ENCODE results near the gene MYH16.
"Not testable (repeated sequence)": the region's sequence is repeated elsewhere in the genome, so short reads cannot be mapped to it uniquely, and the experiment has no call there.

Gene MYH16

DNA sequence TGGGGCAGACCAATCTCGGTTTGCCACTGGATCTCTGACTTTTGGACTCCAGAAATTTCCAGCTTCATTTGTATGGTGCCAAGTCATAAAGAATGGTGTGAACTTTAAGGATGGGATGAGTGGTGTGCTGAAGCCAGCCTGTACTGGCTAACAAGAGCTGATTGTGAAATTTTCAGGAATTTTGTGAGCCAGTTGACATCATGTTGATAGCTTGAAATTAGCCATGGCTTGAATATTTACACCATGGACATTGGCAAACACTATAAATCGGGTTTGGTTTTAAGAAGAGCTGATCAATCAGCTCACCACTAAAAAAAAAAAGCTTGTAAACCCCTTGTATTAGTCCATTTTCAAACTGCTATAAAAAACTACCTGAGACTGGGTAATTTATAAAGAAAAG, 14.1 kb upstream of the MYH16 start:
- DNase-seq = no peak

DNA sequence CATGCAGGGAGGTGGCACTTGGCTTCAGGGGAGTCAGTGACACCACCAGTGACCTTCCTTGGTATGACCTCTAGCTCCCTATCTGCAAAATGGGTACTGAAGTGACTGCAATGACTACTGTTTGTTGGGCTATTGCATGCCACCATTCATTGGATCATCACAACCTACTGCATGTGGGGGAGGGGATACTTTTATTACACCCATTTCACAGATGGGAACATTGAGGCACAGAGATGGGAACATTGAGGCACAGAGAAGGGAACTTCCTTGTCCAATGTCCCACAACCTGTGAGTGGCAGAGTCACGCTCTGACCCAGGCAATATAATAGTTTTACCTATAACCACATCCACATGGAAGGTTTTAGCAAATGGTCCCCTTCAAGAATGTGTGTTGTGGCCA, 12.2 kb upstream of the MYH16 start:
- DNase-seq = no peak

DNA sequence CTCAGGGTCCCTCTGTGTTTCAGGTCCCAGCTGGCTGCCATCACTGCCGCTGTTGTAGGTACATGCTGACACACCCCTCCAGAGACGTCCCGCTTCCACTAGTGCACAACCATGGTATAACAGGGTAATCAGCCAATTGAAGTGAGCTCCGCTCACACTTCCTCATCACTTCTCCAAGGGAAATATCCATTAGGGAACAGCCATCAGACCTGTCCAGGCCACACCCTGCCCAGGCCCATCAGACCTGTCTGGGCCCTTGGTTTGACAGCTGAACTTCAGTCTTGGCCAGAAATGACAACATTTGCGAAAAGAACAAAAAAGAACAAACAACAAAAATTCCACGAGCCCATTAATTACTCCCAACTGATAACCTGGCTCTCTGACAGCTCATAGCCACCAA, 11.0 kb upstream of the MYH16 start:
- DNase-seq = no peak

- DNase-seq = no peak
Measured at GRCh38 chr7:99265848-99266480, 6.7 kb upstream of the MYH16 start.

- DNase-seq = no peak
Measured at GRCh38 chr7:99267481-99267840, 5.2 kb upstream of the MYH16 start.

DNA sequence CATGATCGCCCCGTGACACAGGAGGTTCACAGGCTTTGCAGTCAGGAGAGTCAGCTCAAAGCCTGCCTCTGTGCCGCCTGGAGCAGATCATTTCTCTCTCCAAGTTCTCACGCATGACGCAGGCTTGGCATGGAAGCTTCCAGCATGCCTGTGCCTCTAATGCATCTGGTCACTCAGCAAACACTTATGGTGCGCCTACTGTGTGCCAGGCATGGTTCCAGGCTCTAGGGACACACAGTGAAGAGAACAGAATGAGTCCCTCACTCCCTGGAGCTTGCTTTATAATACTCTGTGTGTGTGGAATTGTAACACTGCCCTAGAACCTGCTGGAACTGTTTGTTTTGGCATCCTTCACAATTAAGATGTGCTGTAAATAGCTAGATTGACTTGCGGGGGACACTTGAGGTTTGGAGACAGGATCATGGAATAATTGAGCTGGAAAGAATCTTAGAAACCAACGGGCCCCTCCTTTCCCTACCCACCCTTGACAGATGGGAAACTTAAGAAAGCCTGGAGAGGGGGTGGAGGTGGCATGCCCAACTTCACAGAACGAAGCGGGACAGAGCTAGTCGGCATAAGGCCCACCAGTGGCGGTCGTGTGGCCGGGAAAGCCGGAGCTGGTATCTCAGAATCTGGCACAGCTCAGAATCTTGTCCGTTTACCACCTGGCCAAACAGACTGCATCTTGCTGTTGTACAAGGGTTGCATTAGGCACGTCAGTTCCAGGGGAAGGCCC, 4.6 kb upstream of the MYH16 start:
- no peak for DNase-seq

DNA sequence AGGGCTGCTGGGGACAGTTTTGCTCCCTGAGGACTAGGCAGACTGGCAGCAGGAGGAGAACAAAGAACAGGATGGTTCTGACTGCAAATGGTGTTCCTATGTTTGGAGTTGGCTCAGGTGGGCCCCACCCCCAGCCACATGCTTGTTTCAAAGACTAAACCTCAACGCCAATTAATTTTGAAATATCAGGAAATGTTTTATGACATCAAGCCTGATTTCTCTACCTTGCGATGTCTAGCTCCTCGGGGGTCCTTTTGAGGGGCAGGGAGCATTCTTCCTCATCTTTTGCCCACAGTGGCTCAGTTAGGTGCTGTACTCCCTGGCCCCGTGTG, 4.1 kb upstream of the MYH16 start:
- no peak for DNase-seq

GRCh38 chr7:99270702-99271101, 1.9 kb upstream of the MYH16 start:
- DNase-seq = no peak

DNA sequence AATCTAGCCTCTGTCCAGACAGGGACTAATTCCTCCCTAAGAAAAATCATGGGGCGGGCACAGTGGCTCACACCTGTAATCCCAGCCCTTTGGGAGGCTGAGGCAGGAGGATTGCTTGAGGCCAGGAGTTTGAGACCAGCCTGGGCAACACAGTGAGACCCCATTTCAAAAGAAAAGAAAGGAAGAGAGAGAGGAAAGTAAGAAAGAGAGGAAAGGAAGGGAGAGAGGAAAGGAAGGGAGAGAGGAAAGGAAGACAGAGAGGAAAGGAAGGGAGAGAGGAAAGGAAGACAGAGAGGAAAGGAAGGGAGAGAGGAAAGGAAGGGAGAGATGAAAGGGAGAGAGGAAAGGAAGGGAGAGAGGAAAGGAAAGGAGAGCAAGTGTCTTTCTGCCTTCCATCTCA, 922 bp downstream of the MYH16 start:
- DNase-seq = not testable (repeated sequence)

DNA sequence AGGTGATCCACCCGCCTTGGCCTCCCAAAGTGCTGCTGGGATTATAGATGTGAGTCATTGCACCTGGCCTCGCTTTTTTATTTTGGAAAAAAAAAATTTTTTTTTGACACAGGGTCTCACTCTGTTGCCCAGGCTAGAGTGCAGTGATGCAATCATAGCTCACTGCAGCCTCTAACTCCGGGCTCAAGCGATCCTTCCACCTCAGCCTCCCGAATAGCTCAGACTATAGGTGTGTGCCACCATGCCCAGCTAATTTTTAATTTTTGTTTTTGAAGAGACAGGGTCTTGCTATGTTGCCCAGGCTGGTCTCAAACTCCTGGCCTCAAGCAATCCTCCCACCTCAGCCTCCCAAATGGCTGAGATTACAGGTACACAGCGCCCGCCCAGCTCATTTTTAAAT, 2.3 kb downstream of the MYH16 start:
- DNase-seq = not testable (repeated sequence)

DNA sequence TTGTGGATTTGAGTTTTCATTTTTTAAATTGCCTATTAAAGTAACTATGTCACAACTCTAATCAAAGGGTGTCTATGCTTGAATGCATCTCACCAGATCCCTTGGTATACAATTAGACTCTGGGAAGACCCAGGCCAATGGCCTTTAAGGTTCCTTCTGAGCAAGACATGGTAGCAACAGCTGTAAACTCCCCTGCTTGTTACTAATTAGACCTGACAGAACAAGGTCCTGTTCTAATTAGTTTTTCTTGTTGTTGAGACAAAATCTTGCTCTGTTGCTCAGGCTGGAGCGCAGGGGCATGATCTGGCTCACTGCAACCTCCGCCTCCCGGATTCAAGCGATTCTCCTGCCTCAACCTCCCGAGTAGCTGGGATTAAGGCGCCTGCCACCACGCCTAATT, 2.9 kb downstream of the MYH16 start:
- no peak for DNase-seq

- DNase-seq = no peak
Measured at GRCh38 chr7:99278180-99278579, 5.5 kb downstream of the MYH16 start.

GRCh38 chr7:99284165-99284564, 11.5 kb downstream of the MYH16 start:
- not testable (repeated sequence) for DNase-seq

GRCh38 chr7:99287779-99288534, 15.3 kb downstream of the MYH16 start:
- DNase-seq = no peak

GRCh38 chr7:99289185-99289584, 16.5 kb downstream of the MYH16 start:
- DNase-seq = no peak

GRCh38 chr7:99290148-99290547, 17.5 kb downstream of the MYH16 start:
- DNase-seq = not testable (repeated sequence)

GRCh38 chr7:99290980-99291607, 18.5 kb downstream of the MYH16 start:
- peak; percentile 51 for DNase-seq

GRCh38 chr7:99292127-99292526, 19.5 kb downstream of the MYH16 start:
- DNase-seq = no peak

DNA sequence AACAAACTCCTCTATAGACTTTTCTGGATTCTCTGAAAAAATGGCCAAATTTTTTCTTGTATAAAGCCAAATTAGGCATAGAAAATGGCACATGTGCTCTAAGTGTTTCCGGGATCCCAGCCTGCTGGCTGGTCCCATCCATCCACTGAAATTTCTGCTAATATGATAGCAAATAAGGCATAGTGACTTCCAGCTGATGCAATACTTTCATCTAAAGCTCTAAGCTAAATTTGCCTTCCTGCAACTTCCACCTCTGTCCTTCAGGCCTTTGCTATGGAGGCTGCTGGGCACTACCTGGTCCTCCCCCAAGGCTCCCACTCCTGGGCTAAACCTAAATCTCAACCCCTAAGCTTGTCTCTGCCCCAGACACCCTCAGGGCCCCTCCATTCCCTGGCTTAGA, 20.5 kb downstream of the MYH16 start:
- no peak for DNase-seq

- DNase-seq = no peak
Measured at GRCh38 chr7:99293650-99294049, 21.0 kb downstream of the MYH16 start.

- no peak for DNase-seq
Measured at GRCh38 chr7:99296471-99296870, 23.8 kb downstream of the MYH16 start.

- no peak for DNase-seq
Measured at GRCh38 chr7:99301496-99301895, 28.9 kb downstream of the MYH16 start.

DNA sequence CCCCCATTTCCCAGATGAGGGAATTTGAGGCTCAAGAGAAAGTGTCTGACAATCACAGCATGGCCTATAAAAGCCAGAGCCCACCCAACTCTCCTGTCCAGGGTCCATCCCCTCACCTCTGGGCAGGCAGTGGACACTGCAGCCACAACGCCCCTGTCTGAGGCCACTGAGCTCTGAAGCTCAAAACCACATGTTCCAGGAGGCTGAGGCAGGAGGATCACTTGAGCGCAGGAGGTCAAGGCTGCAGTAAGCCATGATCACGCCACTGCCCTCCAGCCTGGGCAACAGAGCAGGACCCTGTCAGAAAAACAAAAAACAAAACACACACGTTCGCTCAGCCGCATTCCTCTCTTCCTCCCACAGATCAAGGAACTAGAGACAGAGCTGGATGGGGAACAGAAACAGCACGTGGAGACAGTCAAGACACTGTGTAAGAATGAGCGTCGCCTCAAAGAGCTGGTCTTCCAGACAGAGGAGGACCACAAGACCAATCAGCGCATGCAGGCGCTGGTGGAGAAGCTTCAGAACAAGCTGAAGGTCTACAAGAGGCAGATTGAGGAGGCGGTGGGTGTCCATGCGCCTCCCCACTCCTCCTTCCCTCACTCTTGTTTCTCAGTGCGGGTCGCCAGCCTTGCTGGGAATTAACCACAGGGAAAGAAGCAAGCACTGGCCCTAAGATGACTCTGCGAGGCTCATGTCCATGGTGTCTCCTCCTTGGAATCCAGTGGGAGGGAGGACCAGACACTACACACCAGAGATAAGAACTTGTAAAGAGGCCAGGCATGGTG, 33.0 kb downstream of the MYH16 start:
- DNase-seq = no peak
